Neutrophil (primary cell): ENCODE measurements around the gene ANKS6.
"Not testable (repeated sequence)": the region's sequence is repeated elsewhere in the genome, so short reads cannot be mapped to it uniquely, and the experiment has no call there.

Experiments
- H3K27ac ChIP-seq: fragments of 200-600 bp; sonication (generic); 2 replicates; pipeline ENCODE4 v1.5.1; 2016; ENCODE audit warnings: mild to moderate bottlenecking, moderate library complexity
- H3K27me3 ChIP-seq: fragments of 200-600 bp; sonication (generic); 2 replicates; pipeline ENCODE4 v1.6.0; 2016; ENCODE audit warnings: mild to moderate bottlenecking
- H3K36me3 ChIP-seq: fragments of 200-600 bp; sonication (generic); 2 replicates; pipeline ENCODE4 v1.5.1; 2017
- H3K4me1 ChIP-seq, 2 experiments: fragments of 200-600 bp in 1 of 2; sonication (generic) in 1 of 2; 1 replicate in 1 of 2; 2 replicates in 1 of 2; pipeline versions ENCODE4 v1.5.1 to v1.6.1; 2013 to 2016; ENCODE audit warnings: low read depth in 1 of 2, low read length in 1 of 2, mild to moderate bottlenecking in 1 of 2, moderate library complexity in 1 of 2; ENCODE audit not compliant: control insufficient read depth in 1 of 2, insufficient read depth in 1 of 2
- H3K4me3 ChIP-seq, 2 experiments: fragments of 200-600 bp in 1 of 2; sonication (generic) in 1 of 2; 1 replicate in 1 of 2; 2 replicates in 1 of 2; pipeline ENCODE4 v1.5.1; 2013 to 2016; ENCODE audit warnings: low read depth in 1 of 2, low read length in 1 of 2, mild to moderate bottlenecking in 1 of 2, moderate library complexity in 1 of 2
- H3K9me3 ChIP-seq: fragments of 200-600 bp; sonication (generic); 2 replicates; pipeline ENCODE4 v1.5.1; 2016
- TF ChIP-seq, protein P1 (sequence below): fragments of 200-600 bp; sonication (generic); IDR thresholded peaks from 2 replicates; pipeline ENCODE4 v1.5.1; 2016; ENCODE audit warnings: antibody characterized with exemption

The ANKS6 gene

DNA sequence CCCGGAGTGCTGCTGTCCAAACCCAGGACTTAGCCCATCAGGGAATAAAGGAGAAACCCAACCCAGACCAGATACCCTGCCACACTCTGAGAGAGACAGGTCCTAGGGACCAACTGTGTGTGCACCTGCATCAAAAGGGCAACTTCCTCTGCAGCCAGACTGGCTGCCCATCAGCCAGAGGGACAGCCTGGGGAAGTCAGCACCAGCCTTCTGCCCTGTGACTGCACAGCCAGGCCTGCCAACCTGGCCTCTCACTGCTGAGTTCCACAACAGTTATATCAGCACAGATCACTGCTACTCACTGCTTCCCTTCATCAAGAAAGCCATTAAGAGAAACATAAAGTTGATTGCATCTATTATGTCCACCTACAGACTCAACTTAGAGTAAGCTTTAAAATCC, 105.7 kb downstream of the ANKS6 start:
- peaks cover 37% of the 10 kb centered on the region for H3K27me3 ChIP-seq
- H3K36me3 ChIP-seq = no peaks in the 10 kb centered on the region
- TF ChIP-seq, protein P1, sequence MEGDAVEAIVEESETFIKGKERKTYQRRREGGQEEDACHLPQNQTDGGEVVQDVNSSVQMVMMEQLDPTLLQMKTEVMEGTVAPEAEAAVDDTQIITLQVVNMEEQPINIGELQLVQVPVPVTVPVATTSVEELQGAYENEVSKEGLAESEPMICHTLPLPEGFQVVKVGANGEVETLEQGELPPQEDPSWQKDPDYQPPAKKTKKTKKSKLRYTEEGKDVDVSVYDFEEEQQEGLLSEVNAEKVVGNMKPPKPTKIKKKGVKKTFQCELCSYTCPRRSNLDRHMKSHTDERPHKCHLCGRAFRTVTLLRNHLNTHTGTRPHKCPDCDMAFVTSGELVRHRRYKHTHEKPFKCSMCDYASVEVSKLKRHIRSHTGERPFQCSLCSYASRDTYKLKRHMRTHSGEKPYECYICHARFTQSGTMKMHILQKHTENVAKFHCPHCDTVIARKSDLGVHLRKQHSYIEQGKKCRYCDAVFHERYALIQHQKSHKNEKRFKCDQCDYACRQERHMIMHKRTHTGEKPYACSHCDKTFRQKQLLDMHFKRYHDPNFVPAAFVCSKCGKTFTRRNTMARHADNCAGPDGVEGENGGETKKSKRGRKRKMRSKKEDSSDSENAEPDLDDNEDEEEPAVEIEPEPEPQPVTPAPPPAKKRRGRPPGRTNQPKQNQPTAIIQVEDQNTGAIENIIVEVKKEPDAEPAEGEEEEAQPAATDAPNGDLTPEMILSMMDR = no peak
- no peak overlapping the region for H3K4me3 ChIP-seq
- no peak overlapping the region for H3K27ac ChIP-seq
- H3K4me1 ChIP-seq = no peaks in the 10 kb centered on the region
- H3K9me3 ChIP-seq = no peaks in the 10 kb centered on the region

- H3K4me3 ChIP-seq = no peak overlapping the region
- H3K27me3 ChIP-seq = peaks cover 22% of the 10 kb centered on the region
- no peaks in the 10 kb centered on the region for H3K4me1 ChIP-seq
- TF ChIP-seq, protein P1 = no peak
- H3K36me3 ChIP-seq = no peaks in the 10 kb centered on the region
- H3K27ac ChIP-seq = no peak overlapping the region
- no peaks in the 10 kb centered on the region for H3K9me3 ChIP-seq
Measured at GRCh38 chr9:98688710-98689495, 107.5 kb downstream of the ANKS6 start.

DNA sequence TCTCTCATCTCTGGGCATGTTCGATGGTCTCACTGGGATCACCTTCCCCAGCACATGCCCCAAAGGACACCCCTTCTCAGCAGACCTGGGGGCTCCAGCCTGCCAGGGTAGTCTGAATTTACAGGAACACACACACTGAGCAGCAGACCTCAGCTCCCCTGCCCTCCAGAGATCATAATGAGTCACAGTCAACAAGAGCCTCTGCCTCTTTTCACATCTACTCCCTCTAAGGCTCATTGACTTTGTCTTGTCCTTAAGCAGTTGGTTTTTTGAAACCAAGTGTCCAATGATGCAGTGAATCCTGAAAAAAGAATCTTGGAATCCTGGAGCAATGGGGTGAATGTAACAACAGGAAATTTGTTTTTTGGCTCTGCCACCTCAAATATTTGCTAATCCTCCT, 108.4 kb downstream of the ANKS6 start:
- TF ChIP-seq, protein P1 = no peak
- Histone ChIP-seq H3K27me3 (peaks cover 22% of the 10 kb centered on the region), H3K4me3 (no peak overlapping the region), H3K4me1 (no peaks in the 10 kb centered on the region), H3K27ac (no peak overlapping the region), H3K9me3 (no peaks in the 10 kb centered on the region), H3K36me3 (no peaks in the 10 kb centered on the region)

DNA sequence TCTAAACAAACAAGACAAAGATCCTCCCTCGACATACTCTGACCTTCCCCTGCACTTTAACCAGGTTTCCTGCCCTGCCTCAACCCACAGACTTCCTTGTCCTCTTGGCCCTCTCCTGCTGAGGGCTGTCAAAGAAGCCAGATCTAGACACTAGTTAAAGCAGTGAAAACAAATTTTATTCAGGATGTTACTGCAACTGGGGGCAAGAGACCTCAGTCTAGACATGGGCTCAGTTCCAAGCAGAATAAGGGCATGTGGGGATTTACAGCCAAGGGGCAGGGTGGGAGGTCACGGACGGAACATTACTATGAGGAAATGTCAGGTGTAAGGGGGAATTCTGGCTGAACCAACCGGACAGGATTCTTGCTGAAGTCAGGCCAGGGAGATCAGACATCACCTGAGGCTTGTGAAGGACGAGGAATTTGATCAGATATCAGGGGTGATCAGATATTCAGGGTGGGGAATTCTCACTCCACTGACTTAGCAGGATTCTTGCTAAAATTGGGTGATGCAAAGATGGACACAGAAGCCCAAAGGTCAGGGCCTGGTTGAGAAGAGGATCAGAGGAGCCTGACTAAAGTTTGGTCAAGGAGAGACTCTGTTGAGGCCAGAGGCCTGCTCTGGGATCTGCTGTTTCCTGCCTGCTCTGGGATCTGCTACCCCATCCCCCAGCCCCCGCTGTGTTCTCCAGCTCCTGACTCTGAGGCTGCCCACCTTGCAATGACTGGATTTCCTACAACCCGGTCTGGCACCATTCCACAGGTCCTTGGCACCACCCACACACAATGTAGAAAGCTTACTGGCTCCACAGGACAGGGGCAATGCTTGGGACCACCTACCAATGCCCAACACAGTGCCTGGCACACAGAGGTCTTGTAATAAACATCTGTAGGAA, 109.1 kb downstream of the ANKS6 start:
- no peak overlapping the region for H3K4me3 ChIP-seq
- no peaks in the 10 kb centered on the region for H3K4me1 ChIP-seq
- TF ChIP-seq, protein P1 = no peak
- H3K9me3 ChIP-seq = no peaks in the 10 kb centered on the region
- H3K36me3 ChIP-seq = no peaks in the 10 kb centered on the region
- no peak overlapping the region for H3K27ac ChIP-seq
- peaks cover 23% of the 10 kb centered on the region for H3K27me3 ChIP-seq

GRCh38 chr9:98684816-98685215, 111.5 kb downstream of the ANKS6 start:
- not testable (repeated sequence) for H3K4me3 ChIP-seq, H3K4me1 ChIP-seq, H3K27ac ChIP-seq, H3K36me3 ChIP-seq, H3K9me3 ChIP-seq
- H3K27me3 ChIP-seq = peaks cover 13% of the 10 kb centered on the region
